Activated CD4-positive, alpha-beta T cell treated with anti-CD3 and anti-CD28 coated beads, Interleukin-2, amount 50 U/mL, for 48 hours (primary cell): ENCODE data around the gene DPH1.

Source experiments
- DNase-seq, 2 experiments: peaks; one replicate each; pipeline ENCODE4 v3.0.0-alpha.2; 2020

Gene DPH1

DNA sequence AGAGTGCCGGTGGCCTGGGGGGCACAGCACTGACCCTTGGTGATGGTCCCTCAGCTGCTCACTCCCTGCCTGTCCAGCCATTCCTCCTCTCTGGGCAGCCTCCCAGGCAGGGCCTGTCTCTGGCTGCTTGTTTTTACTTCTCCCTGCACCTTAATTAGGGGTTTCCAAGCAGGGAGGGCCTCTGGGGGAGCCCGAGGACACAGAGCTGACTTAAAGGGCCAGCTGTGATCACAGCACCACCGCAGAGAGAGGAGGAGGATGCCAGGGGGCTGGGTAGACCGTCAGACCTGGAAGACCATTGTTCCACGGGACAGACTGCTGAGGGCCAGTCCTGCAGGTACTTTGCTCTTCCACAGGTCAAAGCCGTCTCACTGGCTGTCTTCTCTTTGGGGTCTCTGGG lies 1.2 kb upstream of the DPH1 start:
- no peak for DNase-seq

DNA sequence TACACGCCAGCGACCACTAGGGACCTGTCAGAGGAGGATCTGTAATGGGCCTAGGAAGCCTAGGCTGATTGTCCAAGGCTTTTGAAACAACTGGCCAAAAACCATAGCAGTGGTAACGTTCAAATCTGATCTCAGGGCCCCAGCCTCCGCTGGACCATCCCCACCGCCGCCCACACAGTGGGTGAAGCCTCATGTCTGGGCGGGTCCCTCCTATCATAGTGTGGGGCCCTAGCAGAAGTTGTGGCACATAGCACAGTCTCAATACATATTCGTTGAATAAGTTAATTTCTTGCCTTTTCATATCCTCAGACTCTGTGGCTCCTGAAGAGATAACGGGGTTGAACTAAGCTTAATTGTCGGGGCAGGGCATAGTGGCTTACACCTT lies 818 bp downstream of the DPH1 start:
- peak; percentile 56 to 65 for DNase-seq

DNA sequence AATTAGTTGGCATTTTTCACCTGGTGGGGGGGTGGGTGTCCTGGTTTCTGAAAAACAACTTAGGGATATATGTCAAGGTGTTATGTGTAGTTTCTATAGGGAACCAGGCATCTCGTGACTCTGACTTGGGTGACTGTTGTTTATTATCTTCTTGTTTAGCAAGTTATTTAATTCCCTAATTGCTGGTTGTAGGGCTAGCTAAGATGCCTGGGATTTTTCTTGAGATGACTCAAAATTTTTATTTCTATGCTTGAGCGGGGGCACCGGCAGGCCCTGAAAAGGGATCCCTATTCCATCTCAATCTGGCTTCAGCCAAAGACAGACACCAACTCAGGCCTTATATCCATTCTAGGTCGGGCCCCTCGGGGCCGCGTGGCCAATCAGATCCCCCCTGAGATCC lies 3.2 kb downstream of the DPH1 start:
- no peak for DNase-seq

DNA sequence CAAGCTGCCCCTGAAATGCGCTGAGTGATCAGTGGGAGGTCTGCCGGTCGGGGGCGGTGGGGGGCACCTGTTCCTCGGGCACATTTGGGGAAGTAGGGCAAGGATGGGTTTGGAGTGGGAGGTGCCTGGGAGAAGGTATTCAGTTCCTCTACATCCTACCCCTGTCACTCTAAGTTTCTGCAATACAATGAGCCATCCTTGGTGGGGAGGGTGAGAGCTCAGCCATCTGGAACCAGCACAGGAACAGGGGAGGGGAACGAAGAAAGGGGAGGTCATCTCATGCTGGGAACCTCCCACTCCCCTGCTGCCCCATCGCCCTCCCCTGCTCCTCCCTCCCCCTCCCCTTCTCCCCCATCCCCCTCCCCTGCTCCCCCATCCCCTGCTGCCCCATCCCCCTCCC lies 4.2 kb downstream of the DPH1 start:
- DNase-seq: no peak

DNA sequence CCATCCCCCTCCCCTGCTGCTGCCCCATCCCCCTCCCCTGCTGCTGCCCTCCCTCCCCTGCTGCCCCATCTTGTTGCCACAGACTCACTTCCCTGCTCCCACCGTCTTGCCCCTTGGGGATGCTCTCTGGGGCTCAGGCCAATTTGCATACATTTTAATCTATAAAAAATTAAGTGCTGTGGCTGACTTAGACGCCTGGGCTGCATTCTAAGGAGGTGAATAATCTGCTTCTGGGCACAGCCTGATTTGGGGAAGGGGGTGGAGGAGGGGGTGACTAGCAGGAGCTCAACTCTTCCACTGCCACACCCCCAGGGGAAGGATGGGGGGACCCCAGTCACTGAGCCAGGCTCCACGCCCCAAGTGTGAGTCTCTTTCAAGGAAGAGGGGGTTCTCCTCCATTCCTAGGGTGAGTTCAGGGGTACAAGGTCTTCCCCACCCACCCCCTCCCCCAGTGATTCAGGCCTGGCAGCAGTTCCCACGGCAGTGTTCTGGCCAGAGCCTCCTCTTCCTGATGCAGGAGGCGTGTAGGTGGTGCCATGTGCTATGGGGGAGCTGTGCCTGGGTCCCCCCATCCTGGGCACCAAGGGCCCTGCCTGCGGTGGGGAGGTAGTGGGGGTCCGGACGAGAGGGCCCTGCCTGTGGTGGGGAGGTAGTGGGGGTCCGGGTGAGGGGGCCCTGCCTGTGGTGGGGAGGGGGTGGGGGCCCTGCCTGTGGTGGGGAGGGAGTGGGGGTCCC lies 5.0 kb downstream of the DPH1 start:
- no peak for DNase-seq

DNA sequence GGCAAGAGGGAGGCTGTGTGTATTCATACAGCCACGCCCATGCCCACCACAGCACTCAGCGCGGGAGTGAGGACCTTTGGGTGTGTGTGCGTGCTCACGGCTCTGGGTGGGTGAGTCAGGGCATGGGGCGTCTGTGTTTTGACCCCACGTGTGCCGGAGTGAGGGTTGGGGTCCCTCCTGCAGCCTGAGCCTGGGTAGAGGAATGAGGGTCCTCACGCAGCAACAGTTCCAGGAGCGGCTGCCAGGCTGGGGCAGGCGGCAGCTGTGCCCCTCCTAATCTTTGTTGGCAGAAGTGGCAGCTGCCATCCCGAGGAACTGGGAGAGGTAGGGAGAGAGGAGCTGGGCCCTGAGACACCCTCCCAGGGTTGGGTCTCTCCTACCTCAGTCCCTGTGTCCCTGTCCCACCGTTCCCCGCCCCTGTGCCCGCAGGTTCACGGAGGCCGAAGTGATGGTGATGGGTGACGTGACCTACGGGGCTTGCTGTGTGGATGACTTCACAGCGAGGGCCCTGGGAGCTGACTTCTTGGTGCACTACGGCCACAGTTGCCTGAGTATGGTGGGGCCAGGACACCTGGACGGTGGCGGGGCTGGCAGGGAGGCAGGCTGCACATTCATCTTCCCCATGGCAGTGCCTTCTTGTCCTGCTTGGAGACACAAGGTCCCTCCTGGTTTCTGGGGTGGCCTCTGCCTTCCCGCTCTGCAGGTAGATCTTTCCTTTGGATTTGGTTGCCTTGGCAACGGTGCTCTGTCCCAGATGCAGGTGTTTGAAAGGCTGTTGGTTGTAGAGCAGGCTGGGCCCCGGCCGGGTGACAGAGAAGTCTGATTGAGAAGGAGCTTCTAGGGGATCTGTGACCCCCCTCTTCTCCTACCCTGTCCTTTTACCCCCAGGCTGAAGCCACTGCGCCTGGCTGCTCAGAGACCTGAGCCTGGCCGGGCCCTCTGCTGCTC lies 5.9 kb downstream of the DPH1 start:
- no peak for DNase-seq

DNA sequence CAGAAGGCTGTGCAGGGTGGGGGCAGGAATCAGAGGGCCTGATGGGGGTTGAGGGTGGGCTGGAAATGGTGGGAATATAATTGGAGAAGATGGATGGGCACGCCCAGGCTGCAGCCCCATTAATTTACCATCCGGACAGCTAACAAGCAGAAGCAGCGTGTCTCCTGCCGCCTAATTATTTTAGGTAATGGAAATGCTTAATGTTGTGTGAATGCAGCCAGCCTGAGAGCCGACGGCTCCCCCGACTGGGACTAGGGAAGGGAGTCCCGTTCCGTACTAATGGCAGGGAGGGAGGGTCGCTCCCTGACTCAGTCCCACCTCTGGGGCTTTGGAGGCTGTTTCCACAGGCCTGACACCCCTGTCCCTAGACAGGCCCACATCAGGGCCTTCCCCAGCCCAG lies 7.2 kb downstream of the DPH1 start:
- no peak for DNase-seq

DNA sequence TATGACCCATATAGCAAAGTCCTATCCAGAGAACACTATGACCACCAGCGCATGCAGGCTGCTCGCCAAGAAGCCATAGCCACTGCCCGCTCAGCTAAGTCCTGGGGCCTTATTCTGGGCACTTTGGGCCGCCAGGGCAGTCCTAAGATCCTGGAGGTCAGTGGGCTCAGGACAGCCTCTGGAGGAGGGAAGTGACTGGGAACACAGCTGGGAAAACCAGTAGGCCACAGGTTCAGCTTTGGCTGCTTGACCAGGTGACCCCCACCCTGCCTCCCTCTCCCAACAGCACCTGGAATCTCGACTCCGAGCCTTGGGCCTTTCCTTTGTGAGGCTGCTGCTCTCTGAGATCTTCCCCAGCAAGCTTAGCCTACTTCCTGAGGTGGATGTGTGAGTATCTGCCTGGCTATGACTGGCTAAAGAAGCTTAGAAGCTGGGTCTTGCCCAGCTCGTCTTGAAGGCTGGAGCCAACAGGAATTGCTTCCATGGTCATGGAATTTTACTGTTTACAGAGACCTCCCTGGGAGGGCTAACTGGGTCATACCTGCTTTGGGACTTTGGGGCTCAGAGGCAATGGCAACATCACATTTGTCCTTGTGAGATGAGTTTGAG lies 10.4 kb downstream of the DPH1 start:
- no peak for DNase-seq

DNA sequence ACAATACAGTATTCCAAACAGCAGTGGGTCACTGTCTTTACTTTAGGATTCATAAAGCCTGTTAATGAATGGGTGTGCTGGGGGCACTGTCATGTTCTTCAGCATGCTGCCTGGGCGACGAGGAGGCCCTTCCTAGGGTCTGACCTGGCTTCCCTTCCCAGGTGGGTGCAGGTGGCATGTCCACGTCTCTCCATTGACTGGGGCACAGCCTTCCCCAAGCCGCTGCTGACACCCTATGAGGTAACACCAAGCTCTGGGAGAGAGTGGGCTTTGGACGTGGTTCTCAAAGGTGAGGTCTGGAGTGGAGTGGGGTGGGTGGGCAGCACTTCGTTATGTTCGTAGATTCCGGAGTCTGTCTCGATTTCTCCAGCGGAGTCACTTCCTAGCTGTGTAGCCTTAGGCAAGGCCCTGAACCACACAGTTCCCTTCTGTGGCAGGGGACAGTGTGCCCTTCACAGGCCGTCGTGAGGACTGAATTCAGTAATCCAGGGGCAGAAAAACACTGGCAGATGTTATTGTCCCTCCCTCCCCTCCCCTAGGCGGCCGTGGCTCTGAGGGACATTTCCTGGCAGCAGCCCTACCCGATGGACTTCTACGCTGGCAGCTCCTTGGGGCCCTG lies 11.1 kb downstream of the DPH1 start:
- no peak for DNase-seq

DNA sequence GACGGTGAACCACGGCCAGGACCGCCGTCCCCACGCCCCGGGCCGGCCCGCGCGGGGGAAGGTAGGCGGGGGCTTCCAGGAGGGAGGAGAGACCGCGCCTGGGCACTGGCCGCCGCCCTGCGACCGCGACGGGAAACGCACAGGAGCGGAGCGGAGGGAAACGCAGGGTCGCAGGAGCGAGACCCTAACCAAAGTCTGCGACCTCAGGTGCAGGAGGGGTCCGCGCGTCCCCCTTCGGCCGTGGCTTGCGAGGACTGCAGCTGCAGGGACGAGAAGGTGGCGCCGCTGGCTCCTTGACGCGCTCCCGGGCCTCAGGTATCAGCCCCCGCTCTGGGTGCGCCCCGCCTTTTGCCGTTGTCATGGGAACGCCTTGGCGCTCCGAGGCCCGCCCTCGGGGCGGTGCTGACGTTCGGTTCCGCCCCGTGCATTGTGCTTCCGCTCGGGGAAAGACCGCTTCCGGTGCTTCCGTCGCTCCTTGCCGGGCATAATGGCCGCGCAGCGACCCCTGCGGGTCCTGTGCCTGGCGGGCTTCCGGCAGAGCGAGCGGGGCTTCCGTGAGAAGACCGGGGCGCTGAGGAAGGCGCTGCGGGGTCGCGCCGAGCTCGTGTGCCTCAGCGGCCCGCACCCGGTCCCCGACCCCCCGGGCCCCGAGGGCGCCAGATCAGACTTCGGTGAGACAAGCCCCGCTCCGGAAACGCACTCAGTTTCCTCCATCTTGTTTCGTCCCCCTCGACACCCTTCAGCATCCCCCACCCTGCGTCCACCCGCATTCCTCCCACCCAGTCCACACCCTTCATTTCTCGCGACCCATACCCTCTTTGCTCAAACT lies 11.8 kb downstream of the DPH1 start, which contains the start of gene OVCA2:
Gene OVCA2, plus strand, starts transcription at position 462 of the 829 bp plus-strand sequence. Its CDS starts 26 bp downstream, at position 488.
- DNase-seq: peak; percentile 97

DNA sequence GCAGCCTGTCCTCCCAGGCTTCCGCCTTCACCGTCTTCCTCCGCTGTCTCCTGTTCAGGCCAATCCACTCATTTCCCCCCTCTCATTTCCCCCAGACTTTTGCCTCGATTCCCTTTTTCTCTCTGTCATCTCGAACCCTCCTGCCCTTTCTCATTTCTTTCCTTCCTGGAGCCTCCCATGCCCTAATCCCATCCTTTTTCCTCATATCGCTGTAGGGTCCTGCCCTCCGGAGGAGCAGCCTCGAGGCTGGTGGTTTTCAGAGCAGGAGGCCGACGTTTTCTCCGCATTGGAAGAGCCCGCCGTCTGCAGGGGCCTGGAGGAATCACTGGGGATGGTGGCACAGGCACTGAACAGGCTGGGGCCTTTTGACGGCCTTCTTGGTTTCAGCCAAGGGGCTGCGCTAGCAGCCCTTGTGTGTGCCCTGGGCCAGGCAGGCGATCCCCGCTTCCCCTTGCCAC lies 12.5 kb downstream of the DPH1 start:
- peak; percentile 16 to 29 for DNase-seq

DNA sequence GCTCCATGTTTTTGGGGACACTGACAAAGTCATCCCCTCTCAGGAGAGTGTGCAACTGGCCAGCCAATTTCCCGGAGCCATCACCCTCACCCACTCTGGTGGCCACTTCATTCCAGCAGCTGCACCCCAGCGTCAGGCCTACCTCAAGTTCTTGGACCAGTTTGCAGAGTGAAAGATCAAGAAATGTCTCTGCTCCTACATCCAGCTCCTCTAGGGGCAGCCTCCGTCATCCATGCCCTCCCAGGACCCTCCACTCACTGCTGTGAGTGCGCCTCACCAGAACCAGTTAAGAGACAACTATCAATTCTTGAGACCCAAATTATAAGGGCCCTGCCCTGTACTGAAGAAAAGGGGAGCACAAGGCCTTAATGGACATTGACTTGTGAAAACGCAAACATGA lies 13.0 kb downstream of the DPH1 start:
- DNase-seq: no peak

DNA sequence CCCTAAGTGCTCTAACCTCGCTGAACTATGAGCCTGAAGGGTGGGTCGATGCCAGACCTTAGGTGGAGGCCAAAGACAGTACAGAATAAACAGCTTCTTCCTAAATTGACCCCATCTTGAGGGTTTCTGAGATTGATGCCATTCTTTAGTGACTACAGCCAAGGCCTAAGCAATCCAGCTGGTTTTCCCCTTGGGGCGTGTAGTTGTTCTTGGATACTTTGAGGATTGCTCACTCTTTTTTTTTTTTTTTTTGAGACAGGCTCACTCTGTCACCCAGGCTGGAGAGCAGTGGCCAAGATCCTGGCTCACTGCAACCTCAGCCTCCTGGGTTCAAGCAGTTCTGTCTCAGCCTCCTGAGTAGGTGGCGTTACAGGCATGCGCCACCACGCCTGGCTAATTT lies 13.8 kb downstream of the DPH1 start:
- no peak for DNase-seq

DNA sequence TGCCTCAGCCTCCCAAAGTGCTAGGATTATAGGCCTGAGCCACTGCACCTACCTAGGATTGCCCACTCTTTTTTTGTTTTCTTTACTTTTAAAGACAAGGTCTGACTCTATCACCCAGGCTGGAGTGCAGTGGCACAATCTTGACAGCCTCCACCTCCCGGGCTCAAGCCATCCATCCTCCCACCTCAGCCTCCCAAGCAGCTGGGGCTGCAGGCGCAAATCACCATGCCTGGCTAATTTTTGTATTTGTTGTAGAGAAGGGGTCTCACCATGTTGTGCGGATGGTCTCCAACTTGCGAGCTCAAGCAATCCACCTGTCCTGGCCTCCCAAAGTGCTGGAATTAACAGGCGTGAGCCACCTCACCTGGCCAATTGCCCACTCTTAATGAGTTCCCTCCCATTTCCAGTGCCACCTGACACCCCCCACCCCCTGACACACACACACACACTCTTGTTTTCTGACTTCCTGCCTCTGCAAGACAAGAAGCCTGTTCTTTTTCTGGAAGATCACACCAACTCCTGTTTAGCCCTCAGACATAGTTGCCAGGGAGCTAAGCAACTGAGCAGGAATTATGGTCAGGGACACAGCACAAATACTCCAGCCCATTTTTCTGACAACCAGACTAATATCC lies 14.4 kb downstream of the DPH1 start:
- DNase-seq: no peak

DNA sequence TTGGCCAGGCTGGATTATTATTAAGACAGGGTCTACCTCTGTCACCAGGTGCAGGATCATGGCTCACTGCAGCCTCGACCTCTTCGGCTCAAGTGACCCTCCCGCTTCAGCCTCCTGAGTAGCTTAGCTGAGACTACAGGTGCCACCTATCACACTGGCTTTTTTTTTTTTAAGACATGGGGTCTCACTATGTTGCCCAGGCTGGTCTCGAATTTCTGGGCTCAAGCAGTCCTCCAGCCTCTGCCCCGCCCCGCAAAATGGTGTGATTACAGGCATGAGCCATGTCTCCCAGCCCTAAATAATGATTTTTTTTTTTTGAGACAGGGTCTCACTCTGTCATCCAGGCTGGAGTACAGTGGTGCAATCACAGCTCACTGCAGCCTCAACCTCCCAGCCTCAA lies 17.6 kb downstream of the DPH1 start:
- DNase-seq: no peak

DNA sequence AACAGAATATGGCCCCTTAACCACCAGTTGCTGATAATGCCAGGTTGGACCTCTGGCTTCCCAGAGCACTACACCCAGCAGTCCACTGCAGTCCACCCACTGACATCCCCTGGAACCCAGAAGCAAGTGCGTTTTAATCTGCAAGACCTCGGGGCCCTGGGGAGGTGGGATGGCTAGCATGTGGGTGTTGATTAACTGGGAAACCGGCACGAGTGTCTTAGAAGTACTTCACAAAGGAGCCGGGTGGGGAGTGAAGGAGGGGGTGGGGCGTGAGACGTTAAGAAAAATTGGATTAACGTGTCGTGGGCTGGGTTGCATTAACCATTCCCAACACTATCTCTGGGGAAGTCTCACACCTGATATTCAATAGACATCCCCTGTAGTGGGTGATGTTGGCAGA lies 18.9 kb downstream of the DPH1 start:
- no peak for DNase-seq

DNA sequence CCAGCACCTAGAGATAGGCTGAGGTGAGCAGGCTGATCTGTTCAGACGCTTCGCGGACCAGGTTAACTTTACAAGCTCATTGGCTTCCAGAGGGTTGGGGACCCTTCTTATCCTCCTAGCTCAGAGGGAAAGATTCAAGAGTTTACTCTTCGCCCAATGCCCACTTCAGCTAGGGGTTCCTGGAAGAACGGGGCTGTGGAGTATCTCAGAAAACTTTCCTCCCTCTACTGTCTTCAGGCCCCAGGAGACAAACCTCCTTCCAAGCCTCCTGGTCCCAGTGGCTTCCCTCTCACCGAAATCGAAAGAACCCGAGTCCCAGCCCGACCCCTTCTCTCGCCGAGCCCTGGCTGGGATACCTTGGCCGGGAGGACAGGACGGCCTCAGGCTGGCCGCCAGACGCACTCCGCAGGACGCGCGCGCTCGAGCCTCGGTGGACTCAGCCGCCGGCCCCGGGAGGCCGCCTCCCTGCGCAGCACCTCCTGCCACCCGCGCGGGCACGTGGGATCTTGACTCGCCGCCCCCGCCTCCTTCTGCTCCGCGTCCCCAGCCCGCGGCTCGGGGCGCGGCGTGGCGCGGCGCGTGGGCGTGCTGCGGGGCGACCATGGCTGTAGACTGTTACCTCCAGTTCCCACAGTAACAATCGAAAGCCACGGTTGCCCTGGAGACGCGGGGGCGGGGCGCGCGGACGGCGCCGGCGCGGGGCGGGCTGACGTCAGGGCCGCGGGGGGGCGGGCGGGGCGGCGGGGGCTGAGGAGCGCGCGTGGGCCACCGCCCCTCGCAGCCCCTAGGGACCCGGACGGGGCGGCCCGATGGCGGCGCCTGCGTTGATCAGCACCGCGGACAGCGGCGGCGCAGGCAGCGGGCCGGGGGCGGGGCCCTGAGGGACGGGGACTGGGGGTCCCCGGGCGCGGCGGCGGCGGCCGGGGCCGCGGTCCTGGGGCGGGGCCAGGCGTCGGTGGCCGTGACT lies 19.7 kb downstream of the DPH1 start:
- DNase-seq: peak; percentile 91

DNA sequence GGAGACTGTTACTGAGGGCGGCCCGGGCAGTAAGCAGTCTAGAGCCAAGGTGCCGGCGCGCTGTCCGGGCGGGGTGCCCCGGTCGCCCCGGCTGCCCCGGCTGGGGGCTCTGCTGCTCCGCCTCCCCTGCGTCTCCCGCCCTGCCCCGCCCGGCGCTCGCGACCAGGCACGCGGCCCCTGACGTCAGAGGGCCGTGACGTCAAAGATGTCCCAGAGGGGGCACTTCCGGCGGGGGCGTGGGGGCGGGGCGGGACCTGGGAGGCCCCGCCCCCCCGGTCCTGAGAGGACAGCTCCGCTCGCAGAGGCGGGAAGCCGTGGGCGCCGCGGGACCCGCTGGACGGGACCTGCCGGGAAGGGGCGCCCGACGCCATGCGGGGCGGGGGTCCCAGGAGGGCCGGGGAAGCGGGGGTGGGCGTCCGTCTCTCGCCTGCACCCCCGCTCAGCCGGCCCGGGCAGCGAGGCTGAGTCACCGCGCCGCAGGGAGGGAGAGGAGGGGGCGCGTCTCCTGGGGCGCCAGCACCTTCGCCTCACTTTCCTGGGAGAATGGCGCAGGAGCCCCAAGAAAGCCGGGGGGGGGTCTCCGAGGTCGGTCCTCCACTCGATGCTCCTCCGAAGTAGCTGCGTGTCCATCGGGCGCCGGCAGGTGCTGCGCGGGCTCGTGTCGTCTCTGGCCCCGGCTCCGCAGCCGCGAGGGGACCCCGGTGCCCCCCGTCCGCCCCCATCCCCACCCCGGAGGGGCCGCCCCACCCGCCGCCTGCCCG lies 20.5 kb downstream of the DPH1 start:
- DNase-seq: peak; percentile 62 to 72
